Measurements from ENCODE around the gene C22orf42.
A peak's percentile ranks its signal among the peaks of the same experiment; 100 is the strongest.
"Not testable (repeated sequence)": the region's sequence is repeated elsewhere in the genome, so short reads cannot be mapped to it uniquely, and the experiment has no call there.

Gene C22orf42

GRCh38 chr22:32144496-32145274, 14.4 kb downstream of the C22orf42 start:
- TF ChIP-seq, protein P1, sequence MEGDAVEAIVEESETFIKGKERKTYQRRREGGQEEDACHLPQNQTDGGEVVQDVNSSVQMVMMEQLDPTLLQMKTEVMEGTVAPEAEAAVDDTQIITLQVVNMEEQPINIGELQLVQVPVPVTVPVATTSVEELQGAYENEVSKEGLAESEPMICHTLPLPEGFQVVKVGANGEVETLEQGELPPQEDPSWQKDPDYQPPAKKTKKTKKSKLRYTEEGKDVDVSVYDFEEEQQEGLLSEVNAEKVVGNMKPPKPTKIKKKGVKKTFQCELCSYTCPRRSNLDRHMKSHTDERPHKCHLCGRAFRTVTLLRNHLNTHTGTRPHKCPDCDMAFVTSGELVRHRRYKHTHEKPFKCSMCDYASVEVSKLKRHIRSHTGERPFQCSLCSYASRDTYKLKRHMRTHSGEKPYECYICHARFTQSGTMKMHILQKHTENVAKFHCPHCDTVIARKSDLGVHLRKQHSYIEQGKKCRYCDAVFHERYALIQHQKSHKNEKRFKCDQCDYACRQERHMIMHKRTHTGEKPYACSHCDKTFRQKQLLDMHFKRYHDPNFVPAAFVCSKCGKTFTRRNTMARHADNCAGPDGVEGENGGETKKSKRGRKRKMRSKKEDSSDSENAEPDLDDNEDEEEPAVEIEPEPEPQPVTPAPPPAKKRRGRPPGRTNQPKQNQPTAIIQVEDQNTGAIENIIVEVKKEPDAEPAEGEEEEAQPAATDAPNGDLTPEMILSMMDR (IDR thresholded peaks at IDR 0.05; ENCODE audit: low read depth, low read length): no peak

GRCh38 chr22:32142600-32142999, 16.5 kb downstream of the C22orf42 start:
- no peak for DNase-seq (ENCODE audit: extremely low read depth, low read depth)
- TF ChIP-seq, protein P1 (IDR thresholded peaks at IDR 0.05; ENCODE audit: low read depth, low read length): no peak

More at GRCh38 chr22:32144496-32145274, 14.4 kb downstream of the C22orf42 start:
- no peak for DNase-seq (ENCODE audit: extremely low read depth, low read depth)

DNA sequence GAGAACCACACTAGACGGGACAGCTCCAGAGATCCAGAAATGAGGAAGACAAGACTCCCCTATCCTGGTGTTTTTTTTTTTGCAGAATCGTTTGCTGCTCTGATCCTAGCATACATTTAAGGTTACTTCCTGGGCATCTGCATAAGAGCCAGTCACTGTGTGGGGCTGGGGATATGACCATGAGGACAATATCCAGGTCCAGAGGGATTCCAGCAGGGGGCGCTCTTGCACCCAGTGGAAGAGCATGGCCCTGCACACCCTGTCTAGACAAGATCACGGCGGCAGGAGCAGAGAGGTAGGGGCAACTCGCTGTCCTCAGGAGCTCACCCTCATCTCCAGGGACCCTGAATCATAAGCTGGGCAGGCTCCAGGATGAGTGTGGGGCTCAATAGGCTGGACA, 18.4 kb downstream of the C22orf42 start:
- TF ChIP-seq, protein P1 (IDR thresholded peaks at IDR 0.05; ENCODE audit: low read depth, low read length): peak; percentile 7
- DNase-seq (ENCODE audit: extremely low read depth, low read depth): not testable (repeated sequence)

DNA sequence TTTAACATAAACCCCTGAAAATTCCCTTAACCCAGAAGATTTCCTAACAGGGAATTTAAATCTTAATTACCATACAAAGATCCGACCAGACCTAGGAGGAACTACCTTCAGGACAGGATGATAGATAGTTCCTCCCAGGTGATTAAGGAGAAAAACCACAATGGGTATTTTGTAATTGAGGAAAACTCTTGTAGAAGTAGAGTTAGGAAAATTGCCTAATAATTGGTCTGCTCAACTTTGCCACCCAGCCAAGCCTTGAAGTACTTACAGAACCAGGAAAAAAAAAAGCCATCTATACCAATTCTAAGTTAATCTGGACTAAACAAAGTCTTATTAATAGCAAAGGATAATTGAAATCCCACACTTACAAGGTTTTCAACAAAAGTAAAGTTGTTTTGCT, 20.5 kb downstream of the C22orf42 start:
- not testable (repeated sequence) for DNase-seq (ENCODE audit: extremely low read depth, low read depth)

- DNase-seq (ENCODE audit: extremely low read depth, low read depth): not testable (repeated sequence)
These were observed 21.3 kb downstream of the C22orf42 start for GRCh38 chr22:32137731-32138324.

GRCh38 chr22:32136881-32137280, 22.2 kb downstream of the C22orf42 start:
- DNase-seq (ENCODE audit: extremely low read depth, low read depth): not testable (repeated sequence)

DNA sequence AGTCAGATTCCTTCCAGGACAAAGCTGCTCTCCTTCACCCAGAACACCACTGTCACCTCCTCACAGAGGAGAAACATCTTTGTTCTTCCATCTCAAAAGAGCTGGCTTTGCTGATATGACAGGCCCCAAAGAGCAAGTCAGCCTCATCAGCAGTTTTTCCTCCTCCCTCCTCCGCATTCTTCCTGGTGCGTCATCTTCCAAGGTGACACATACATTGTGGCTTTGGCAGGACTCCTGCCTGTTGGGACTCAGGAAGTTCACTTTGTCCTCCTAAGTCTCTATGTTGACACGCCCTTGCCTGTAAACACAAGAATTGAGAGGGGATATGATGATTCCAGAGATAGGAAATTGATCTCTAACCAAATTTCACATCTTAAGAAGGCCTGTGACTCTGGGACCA, 23.1 kb downstream of the C22orf42 start:
- not testable (repeated sequence) for DNase-seq (ENCODE audit: extremely low read depth, low read depth)

- DNase-seq (ENCODE audit: extremely low read depth, low read depth): not testable (repeated sequence)
These were observed 24.3 kb downstream of the C22orf42 start for GRCh38 chr22:32134796-32135195.

GRCh38 chr22:32132783-32133182, 26.3 kb downstream of the C22orf42 start:
- no peak for DNase-seq (ENCODE audit: extremely low read depth, low read depth)
- TF ChIP-seq, protein P1 (IDR thresholded peaks at IDR 0.05; ENCODE audit: low read depth, low read length): no peak

- TF ChIP-seq, protein P1 (IDR thresholded peaks at IDR 0.05; ENCODE audit: low read depth, low read length): no peak
- no peak for DNase-seq (ENCODE audit: extremely low read depth, low read depth)
These were observed 27.0 kb downstream of the C22orf42 start for GRCh38 chr22:32132126-32132525.

Data from AG09319 (cell line).